Measurements from ENCODE around the gene SLIT3.

GRCh38 chr5:168675883-168676408, 625.0 kb downstream of the SLIT3 start:
- TF ChIP-seq EZH2 (IDR thresholded peaks at IDR 0.05) (no peak), POLR2AphosphoS5 (IDR thresholded peaks at IDR 0.05; ENCODE audit: borderline replicate concordance, low read depth, low read length) (no peak)

Data from SK-N-MC (cell line).